ENCODE results near the gene SOX6.

SOX6 gene

DNA sequence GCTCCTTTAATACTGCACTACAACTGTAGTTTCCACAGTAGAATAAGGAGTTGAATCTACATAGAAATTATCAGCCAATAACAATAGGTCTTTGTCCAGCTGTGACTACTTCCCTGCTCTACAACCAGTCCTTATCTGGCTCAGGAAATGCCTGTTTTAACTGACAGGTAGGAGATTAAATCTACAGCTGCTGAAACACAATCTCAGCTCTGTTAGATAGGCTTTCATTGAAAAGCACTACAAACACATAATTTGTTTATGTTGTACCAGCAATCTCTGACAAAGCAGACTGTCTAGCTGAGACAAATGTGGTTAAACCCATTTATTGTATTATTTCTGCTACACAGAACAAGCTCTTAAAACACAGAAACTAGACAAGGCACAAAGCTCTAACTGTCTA is 230.0 kb downstream of the SOX6 start:
- Histone ChIP-seq H3K4me3 (ENCODE audit: low read depth in 1 of 2, low read length in 1 of 2) (no peak overlapping the region), H3K9me3 (no peaks in the 10 kb centered on the region), H3K36me3 (no peaks in the 10 kb centered on the region), H3K27ac (no peak overlapping the region), H3K27me3 (no peaks in the 10 kb centered on the region), H3K4me1 (ENCODE audit: control insufficient read depth in 1 of 2, insufficient read depth in 1 of 2, low read depth in 1 of 2, low read length in 1 of 2) (no peaks in the 10 kb centered on the region)
- TF ChIP-seq, protein P1, sequence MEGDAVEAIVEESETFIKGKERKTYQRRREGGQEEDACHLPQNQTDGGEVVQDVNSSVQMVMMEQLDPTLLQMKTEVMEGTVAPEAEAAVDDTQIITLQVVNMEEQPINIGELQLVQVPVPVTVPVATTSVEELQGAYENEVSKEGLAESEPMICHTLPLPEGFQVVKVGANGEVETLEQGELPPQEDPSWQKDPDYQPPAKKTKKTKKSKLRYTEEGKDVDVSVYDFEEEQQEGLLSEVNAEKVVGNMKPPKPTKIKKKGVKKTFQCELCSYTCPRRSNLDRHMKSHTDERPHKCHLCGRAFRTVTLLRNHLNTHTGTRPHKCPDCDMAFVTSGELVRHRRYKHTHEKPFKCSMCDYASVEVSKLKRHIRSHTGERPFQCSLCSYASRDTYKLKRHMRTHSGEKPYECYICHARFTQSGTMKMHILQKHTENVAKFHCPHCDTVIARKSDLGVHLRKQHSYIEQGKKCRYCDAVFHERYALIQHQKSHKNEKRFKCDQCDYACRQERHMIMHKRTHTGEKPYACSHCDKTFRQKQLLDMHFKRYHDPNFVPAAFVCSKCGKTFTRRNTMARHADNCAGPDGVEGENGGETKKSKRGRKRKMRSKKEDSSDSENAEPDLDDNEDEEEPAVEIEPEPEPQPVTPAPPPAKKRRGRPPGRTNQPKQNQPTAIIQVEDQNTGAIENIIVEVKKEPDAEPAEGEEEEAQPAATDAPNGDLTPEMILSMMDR (IDR thresholded peaks at IDR 0.05), result no peak

DNA sequence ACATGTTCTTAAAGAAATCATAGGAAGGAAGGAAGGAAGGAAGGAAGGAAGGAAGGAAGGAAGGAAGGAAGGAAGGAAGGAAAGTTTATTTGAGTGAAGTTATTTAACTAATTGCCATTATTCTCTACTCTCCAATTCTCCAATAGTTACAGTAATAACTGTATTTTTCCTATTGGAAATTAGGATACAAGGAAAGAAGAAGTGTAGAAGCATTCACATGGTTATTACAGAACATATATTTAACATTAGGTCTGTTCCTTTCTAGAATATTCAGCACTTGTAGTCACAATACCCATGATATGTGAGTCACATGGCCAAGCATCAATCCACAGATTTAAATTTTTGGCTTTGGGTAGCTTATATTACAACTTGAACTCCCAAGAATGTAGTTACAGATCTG is 230.6 kb downstream of the SOX6 start:
- Histone ChIP-seq H3K27me3 (no peaks in the 10 kb centered on the region), H3K27ac (no peak overlapping the region), H3K4me1 (ENCODE audit: control insufficient read depth in 1 of 2, insufficient read depth in 1 of 2, low read depth in 1 of 2, low read length in 1 of 2) (no peaks in the 10 kb centered on the region), H3K4me3 (ENCODE audit: low read depth in 1 of 2, low read length in 1 of 2) (no peak overlapping the region), H3K9me3 (no peaks in the 10 kb centered on the region), H3K36me3 (no peaks in the 10 kb centered on the region)
- TF ChIP-seq, protein P1 (IDR thresholded peaks at IDR 0.05), result no peak

DNA sequence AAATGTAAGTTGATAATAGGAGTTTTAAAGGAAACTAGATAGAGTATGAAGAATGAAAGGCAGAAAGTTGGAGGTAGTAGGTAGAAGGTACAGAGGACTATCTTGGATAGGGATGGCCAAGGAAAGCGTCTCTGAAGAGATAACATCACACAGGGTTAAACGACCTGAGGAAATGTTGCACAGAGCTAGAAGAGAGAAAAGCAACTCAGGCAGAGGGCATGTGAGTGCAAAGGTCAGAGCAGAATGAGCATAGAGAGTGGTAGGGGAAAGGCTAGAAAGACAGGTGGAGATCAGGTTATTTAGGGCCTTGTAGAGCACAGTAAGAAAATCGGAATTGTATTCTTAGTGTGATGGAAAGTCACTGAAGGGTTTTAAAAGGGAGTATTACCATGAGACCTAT is 232.0 kb downstream of the SOX6 start:
- TF ChIP-seq, protein P1 (IDR thresholded peaks at IDR 0.05), result no peak
- H3K36me3 ChIP-seq, result no peaks in the 10 kb centered on the region
- no peak overlapping the region for H3K4me3 ChIP-seq (ENCODE audit: low read depth in 1 of 2, low read length in 1 of 2)
- no peaks in the 10 kb centered on the region for H3K27me3 ChIP-seq
- no peaks in the 10 kb centered on the region for H3K9me3 ChIP-seq
- no peaks in the 10 kb centered on the region for H3K4me1 ChIP-seq (ENCODE audit: control insufficient read depth in 1 of 2, insufficient read depth in 1 of 2, low read depth in 1 of 2, low read length in 1 of 2)
- H3K27ac ChIP-seq, result no peak overlapping the region

DNA sequence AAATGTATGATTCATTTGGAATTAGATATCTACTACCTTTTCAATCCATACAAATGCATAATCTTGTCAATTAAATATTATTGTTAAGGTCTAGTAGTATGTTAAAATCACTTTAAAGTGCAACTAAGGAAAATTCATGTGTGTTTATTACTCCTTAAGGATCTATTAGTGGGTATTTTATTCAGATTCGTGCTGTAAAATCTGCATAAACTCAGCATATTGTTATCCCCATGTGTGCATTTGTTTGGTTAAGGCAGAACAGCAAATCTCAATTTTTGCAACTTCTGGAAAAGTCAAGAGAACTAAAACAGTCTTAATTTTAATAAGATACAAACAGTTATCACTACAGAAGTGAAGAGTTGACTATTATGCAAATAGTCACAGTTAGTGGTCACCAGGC is 234.5 kb downstream of the SOX6 start:
- Histone ChIP-seq H3K36me3 (no peaks in the 10 kb centered on the region), H3K27ac (no peak overlapping the region), H3K9me3 (no peaks in the 10 kb centered on the region), H3K4me3 (ENCODE audit: low read depth in 1 of 2, low read length in 1 of 2) (no peak overlapping the region), H3K4me1 (ENCODE audit: control insufficient read depth in 1 of 2, insufficient read depth in 1 of 2, low read depth in 1 of 2, low read length in 1 of 2) (no peaks in the 10 kb centered on the region), H3K27me3 (no peaks in the 10 kb centered on the region)
- TF ChIP-seq, protein P1 (IDR thresholded peaks at IDR 0.05), result no peak

DNA sequence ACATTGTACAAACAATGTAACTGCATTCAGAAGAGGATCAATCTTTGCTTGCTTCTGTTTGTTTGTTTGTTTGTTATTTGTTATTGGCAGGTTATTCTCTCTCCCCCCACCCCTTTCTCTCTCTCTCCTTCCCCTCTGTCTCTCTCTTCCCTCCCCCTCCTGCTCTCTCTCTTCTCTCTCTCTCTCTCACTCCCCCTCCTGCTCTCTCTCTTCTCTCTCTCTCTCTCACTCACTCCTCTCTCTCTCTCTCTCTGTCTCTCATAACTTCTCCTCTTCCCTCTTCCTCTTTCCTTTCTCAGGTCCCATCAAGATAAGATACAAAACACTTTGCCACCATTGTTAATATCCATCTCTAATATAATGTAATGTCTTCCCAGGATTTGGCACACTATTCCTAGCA is 236.3 kb downstream of the SOX6 start:
- no peaks in the 10 kb centered on the region for H3K9me3 ChIP-seq
- H3K4me1 ChIP-seq (ENCODE audit: control insufficient read depth in 1 of 2, insufficient read depth in 1 of 2, low read depth in 1 of 2, low read length in 1 of 2), result no peaks in the 10 kb centered on the region
- H3K27ac ChIP-seq, result no peak overlapping the region
- no peak overlapping the region for H3K4me3 ChIP-seq (ENCODE audit: low read depth in 1 of 2, low read length in 1 of 2)
- H3K36me3 ChIP-seq, result no peaks in the 10 kb centered on the region
- TF ChIP-seq, protein P1 (IDR thresholded peaks at IDR 0.05), result no peak
- no peaks in the 10 kb centered on the region for H3K27me3 ChIP-seq
